Right lobe of liver (tissue), 6 donors: ENCODE data around the gene TNFRSF4. TPM values are rescaled to one million over a fixed set of nuclear protein-coding genes. Genes with fewer than 3 reads are reported as not detected.

Experiments used
- ATAC-seq, 4 donors: fragments of 200-7000 bp; cut with Tn5 transposase; one replicate each; pipeline ENCODE4 v1.9.1; 2020; ENCODE audit warnings: mild to moderate bottlenecking in 4 of 4, moderate library complexity in 4 of 4
- DNase-seq, 3 donors: peaks; one replicate each; pipeline ENCODE4 v3.0.0-alpha.2; 2020
- H3K27ac ChIP-seq, 3 donors: fragments of 200-600 bp; one replicate each; pipeline ENCODE4 v1.8.0; 2022
- H3K27me3 ChIP-seq, 2 donors: fragments of 200-600 bp; one replicate each; pipeline ENCODE4 v1.8.0; 2022
- H3K36me3 ChIP-seq, 4 donors: fragments of 200-600 bp; sonication (generic) in 1 of 4; one replicate each; pipeline versions ENCODE4 v1.5.1 to v1.8.0; 2017 to 2022; ENCODE audit warnings: control low read depth in 1 of 4
- H3K4me1 ChIP-seq, 4 donors: fragments of 200-600 bp; sonication (generic) in 1 of 4; one replicate each; pipeline versions ENCODE4 v1.5.1 to v1.8.0; 2017 to 2022; ENCODE audit warnings: control low read depth in 1 of 4
- H3K4me3 ChIP-seq, 3 donors: fragments of 200-600 bp; one replicate each; pipeline ENCODE4 v1.8.0; 2022
- H3K9me3 ChIP-seq, 4 donors: fragments of 200-600 bp; sonication (generic) in 1 of 4; one replicate each; pipeline versions ENCODE4 v1.5.1 to v1.8.0; 2017 to 2022; ENCODE audit warnings: control low read depth in 1 of 4
- POLR2A ChIP-seq: fragments of 450-650 bp; IDR thresholded peaks from one replicate; pipeline ENCODE4 v1.6.1; 2017; ENCODE audit warnings: antibody characterized with exemption, mild to moderate bottlenecking
- WGBS: methylation state at CpG from one replicate; pipeline ENCODE4 v1.1.6; 2018; ENCODE audit warnings: low coverage, low lambda C conversion rate; ENCODE audit not compliant: insufficient coverage; ENCODE audit errors: missing lambda C conversion rate; 5-methylcytosine and 5-hydroxymethylcytosine counted together
- intact Hi-C, 2 donors: fragments of 100-400 bp; cut with DNase I; formaldehyde crosslinking; loops; one replicate each; pipeline versions ENCODE4 v1.11.2 to v1.14.1; 2022
- microRNA counts: library from miRNA; unstranded; fragments of <30 nt; microRNA quantifications from one replicate; lab custom pipeline; 2016
- microRNA-seq, 2 donors: library from miRNA; unstranded; fragments of <30 nt; microRNA quantifications; one replicate each; pipeline ENCODE4, GENCODE V29; 2019 to 2020
- small RNA-seq, 2 experiments: library from RNA; depleted of rRNA; stranded (forward); fragments of <200 nt; gene quantifications; one replicate each; pipeline ENCODE3, GENCODE V24; 2016
- total RNA-seq, 6 experiments: library from RNA; depleted of rRNA in 2 of 6; stranded (reverse); fragments of >200 nt in 2 of 6; fragmentation: NEBNext Ultra II Directional in 3 of 6; extraction: Animal tissue kit (Norgen Biotek cat#: 25700) in 3 of 6; gene quantifications; one replicate each; pipeline versions ENCODE4 v1.1.0 to v1.2.4, GENCODE V29; 2016 to 2023
- TF ChIP-seq, protein P1 (sequence below), 4 donors: fragments of 200-600 bp in 3 of 4; fragments of 450-650 bp in 1 of 4; IDR thresholded peaks; one replicate each; pipeline versions ENCODE4 v1.5.1 to v1.8.0; 2016 to 2022; ENCODE audit warnings: antibody characterized with exemption in 4 of 4, mild to moderate bottlenecking in 2 of 4
- donor health status: DM: no; HTN: yes; CAD: no.
- donor health status: DM: no; HTN: no; CAD: no.
- donor health status: DM: no; HTN: no; CAD: no.
- donor health status: DM: no; HTN: yes; CAD: no.
- donor health status: DM: no; HTN: yes; CAD: no.

TNFRSF4 gene
- total RNA-seq, 6 experiments from 2014 or later = 0.20 to 0.99 (median 0.28) TPM; not detected in 2

DNA sequence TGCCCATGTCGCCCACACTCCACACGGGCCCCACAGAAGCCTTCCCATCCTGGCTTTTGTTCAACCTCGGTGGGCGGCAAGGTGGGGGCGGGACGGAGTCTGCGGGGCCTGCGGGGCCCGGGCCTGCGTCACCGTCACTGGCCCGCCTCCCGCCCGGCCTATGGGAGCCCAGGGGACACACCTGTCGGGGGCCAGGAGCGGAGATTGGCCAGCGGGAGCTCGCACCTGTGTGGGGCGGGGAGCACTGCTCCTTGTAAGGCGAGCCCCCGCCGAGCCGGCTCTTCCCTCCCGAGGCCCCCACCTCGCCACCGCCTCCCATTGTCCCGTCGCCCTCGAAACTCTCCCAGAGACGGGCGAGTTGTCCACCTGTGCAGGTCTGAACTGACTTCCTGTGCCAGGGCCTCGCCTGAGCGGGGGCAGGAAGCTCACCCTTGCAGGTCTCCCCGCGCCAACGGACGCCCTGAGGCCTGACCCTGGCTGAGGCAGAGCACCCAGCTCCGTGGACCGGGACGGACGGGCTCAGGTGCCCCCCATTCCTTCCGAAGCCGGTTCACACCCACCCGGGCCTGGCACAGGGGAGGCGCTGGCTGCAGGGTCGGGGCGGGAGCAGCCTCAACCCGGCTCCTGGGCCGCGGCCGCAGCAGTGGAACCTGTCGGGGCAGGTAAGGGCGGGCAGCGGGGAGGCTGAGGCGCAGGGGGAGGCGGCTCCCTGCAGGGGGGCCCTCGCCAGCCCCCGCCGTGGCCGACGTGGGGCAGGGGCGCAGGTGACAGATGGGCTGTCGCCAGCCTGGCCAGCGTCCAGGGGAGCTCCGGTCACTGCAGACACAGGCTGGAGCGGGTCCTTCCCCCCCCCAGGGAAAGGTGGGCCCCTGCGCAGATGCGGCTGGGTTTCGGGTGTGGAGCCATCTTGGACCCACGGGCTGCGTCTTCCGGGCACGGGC lies 51.1 kb downstream of the TNFRSF4 start:
- no peak for DNase-seq
- Histone ChIP-seq H3K9me3 (no peaks in the 10 kb centered on the region), H3K4me1 (no peaks in the 10 kb centered on the region), H3K4me3 (no peak overlapping the region), H3K27me3 (no peaks in the 10 kb centered on the region), H3K27ac (no peak overlapping the region), H3K36me3 (no peaks in the 10 kb centered on the region)
- peak in 2 of 4 donors; percentile 10 to 12 for ATAC-seq
- intact Hi-C loops = no loop called here
- TF ChIP-seq POLR2A = no peak
- TF ChIP-seq, protein P1, sequence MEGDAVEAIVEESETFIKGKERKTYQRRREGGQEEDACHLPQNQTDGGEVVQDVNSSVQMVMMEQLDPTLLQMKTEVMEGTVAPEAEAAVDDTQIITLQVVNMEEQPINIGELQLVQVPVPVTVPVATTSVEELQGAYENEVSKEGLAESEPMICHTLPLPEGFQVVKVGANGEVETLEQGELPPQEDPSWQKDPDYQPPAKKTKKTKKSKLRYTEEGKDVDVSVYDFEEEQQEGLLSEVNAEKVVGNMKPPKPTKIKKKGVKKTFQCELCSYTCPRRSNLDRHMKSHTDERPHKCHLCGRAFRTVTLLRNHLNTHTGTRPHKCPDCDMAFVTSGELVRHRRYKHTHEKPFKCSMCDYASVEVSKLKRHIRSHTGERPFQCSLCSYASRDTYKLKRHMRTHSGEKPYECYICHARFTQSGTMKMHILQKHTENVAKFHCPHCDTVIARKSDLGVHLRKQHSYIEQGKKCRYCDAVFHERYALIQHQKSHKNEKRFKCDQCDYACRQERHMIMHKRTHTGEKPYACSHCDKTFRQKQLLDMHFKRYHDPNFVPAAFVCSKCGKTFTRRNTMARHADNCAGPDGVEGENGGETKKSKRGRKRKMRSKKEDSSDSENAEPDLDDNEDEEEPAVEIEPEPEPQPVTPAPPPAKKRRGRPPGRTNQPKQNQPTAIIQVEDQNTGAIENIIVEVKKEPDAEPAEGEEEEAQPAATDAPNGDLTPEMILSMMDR (IDR thresholded peaks at IDR 0.05) = no peak
- WGBS = 42% methylated on average over 14 of the region's 73 CpGs

DNA sequence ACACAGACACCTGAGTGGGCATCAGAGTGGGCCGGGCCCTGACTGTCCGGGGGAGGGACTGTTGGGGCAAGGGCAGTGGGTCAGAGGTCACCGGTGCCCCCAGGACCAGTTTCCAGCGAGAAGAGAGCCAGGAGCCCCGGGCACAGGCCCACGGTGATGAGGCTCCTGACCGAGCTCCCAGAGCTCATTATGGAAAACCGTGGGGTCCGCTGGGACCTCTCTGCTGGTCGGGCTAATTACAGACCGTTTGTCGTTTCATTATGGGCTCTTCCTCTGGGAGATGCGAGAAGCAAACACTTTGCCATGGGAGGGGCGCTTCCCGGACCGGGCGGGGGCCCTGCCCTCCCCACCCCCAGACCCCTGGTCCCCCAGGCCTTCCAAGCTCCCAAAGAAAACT lies 52.3 kb downstream of the TNFRSF4 start:
- H3K4me3 ChIP-seq = no peak overlapping the region
- H3K27me3 ChIP-seq = no peaks in the 10 kb centered on the region
- intact Hi-C loops = no loop called here
- DNase-seq = no peak
- WGBS = 83% methylated on average over 5 of the region's 17 CpGs
- no peak overlapping the region for H3K27ac ChIP-seq
- no peak for TF ChIP-seq POLR2A
- TF ChIP-seq, protein P1 (IDR thresholded peaks at IDR 0.05) = no peak
- no peaks in the 10 kb centered on the region for H3K9me3 ChIP-seq
- H3K4me1 ChIP-seq = peaks cover 0 to 3% (median 0%) of the 10 kb centered on the region in 4 donors
- no peak for ATAC-seq
- no peaks in the 10 kb centered on the region for H3K36me3 ChIP-seq

MicroRNA genes within 50 kb of the gene (microRNA counts, 767-probe panel; counts per million panel counts)
- 237 counts per million for microRNA hsa-miR-200a-3p (lab: Ali Mortazavi, UCI)
- 5,401 counts per million, percentile 12 among the panel's probes with 10 or more counts for microRNA hsa-miR-200b-3p (lab: Ali Mortazavi, UCI)
- microRNA hsa-miR-429 (lab: Ali Mortazavi, UCI) = 237 counts per million

Small RNA genes lying within 50 kb of the gene (microRNA-seq; reads per million reads assigned to microRNA genes)
- gene MIR200A = 90.8 to 142 reads per million in 2 donors
- 321 to 563 reads per million in 2 donors for gene MIR200B
- gene MIR429 = 65.7 to 114 reads per million in 2 donors

Small RNA genes lying within 50 kb of the gene (small RNA-seq; reads per million reads assigned to genes)
- 3.0 to 4.1 reads per million in 2 experiments for gene MIR200A
- gene MIR200B = 16.7 to 36.2 reads per million in 2 experiments
- 2.6 to 4.2 reads per million in 2 experiments for gene MIR429

Other genes starting within 250 kb of the TNFRSF4 start
- gene PLEKHN1, start 247.7 kb downstream of the TNFRSF4 start, total RNA-seq = 1 to 10 TPM in 1 of 6 experiments, under 1 TPM in 4, not detected in 1; 0.11 to 2.4 (median 0.26) TPM
- under 1 TPM in 4 of 6 experiments, not detected in 2; 0.18 to 0.46 (median 0.28) TPM for gene PERM1, start 232.1 kb downstream of the TNFRSF4 start, total RNA-seq
- 10 to 100 TPM in 2 of 6 experiments, 1 to 10 TPM in 4; 1.6 to 21.5 (median 5.2) TPM for gene HES4, start 214.1 kb downstream of the TNFRSF4 start, total RNA-seq
- gene ISG15, start 200.7 kb downstream of the TNFRSF4 start, total RNA-seq = 10 to 100 TPM; 16.3 to 98.7 (median 26.4) TPM
- gene AGRN, start 194.0 kb downstream of the TNFRSF4 start, total RNA-seq = 10 to 100 TPM; 14.2 to 44.5 (median 35.2) TPM
- not detected for gene RNF223, start 139.8 kb downstream of the TNFRSF4 start, total RNA-seq
- 1 to 10 TPM; 4.0 to 7.7 (median 6.4) TPM for gene C1orf159, start 98.1 kb downstream of the TNFRSF4 start, total RNA-seq
- gene TTLL10, start 40.3 kb downstream of the TNFRSF4 start, total RNA-seq = not detected
- gene TNFRSF18, start 7.6 kb downstream of the TNFRSF4 start, total RNA-seq = under 1 TPM in 2 of 6 experiments, not detected in 4; 0.24 to 0.27 TPM
- gene SDF4, start 17.8 kb upstream of the TNFRSF4 start, total RNA-seq = 100 to 1,000 TPM; 112 to 148 (median 142) TPM
- gene B3GALT6, start 18.1 kb upstream of the TNFRSF4 start, total RNA-seq = 10 to 100 TPM in 2 of 6 experiments, 1 to 10 TPM in 4; 6.3 to 14.3 (median 7.8) TPM
- 1 to 10 TPM in 4 of 6 experiments, under 1 TPM in 1, not detected in 1; 0.40 to 4.0 (median 1.1) TPM for gene C1QTNF12, start 32.6 kb upstream of the TNFRSF4 start, total RNA-seq
- gene UBE2J2, start 59.7 kb upstream of the TNFRSF4 start, total RNA-seq = 10 to 100 TPM; 25.5 to 30.6 (median 26.9) TPM
- gene SCNN1D, start 66.3 kb upstream of the TNFRSF4 start, total RNA-seq = 1 to 10 TPM; 1.7 to 6.2 (median 3.4) TPM
- gene ACAP3, start 93.8 kb upstream of the TNFRSF4 start, total RNA-seq = 10 to 100 TPM; 20.1 to 28.0 (median 22.0) TPM
- 10 to 100 TPM in 2 of 6 experiments, 1 to 10 TPM in 4; 5.6 to 21.6 (median 8.4) TPM for gene PUSL1, start 94.4 kb upstream of the TNFRSF4 start, total RNA-seq
- gene INTS11, start 110.5 kb upstream of the TNFRSF4 start, total RNA-seq = 10 to 100 TPM; 35.1 to 52.4 (median 43.5) TPM
- gene CPTP, start 110.6 kb upstream of the TNFRSF4 start, total RNA-seq = 10 to 100 TPM; 26.9 to 57.7 (median 33.1) TPM
- 1 to 10 TPM in 2 of 6 experiments, under 1 TPM in 4; 0.10 to 2.7 (median 0.33) TPM for gene TAS1R3, start 117.1 kb upstream of the TNFRSF4 start, total RNA-seq
- 10 to 100 TPM; 32.7 to 54.6 (median 41.2) TPM for gene DVL1, start 135.3 kb upstream of the TNFRSF4 start, total RNA-seq
- 10 to 100 TPM in 2 of 6 experiments, 1 to 10 TPM in 4; 2.2 to 11.9 (median 3.3) TPM for gene MXRA8, start 144.4 kb upstream of the TNFRSF4 start, total RNA-seq
- 100 to 1,000 TPM in 3 of 6 experiments, 10 to 100 TPM in 3; 70.0 to 140 (median 104) TPM for gene AURKAIP1, start 161.1 kb upstream of the TNFRSF4 start, total RNA-seq
- 100 to 1,000 TPM in 4 of 6 experiments, 10 to 100 TPM in 2; 80.8 to 127 (median 101) TPM for gene CCNL2, start 185.2 kb upstream of the TNFRSF4 start, total RNA-seq
- gene MRPL20, start 193.1 kb upstream of the TNFRSF4 start, total RNA-seq = 10 to 100 TPM; 44.1 to 91.2 (median 56.5) TPM
- under 1 TPM; 0.19 to 0.89 (median 0.35) TPM for gene ANKRD65, start 207.1 kb upstream of the TNFRSF4 start, total RNA-seq
- 100 to 1,000 TPM in 1 of 6 experiments, 10 to 100 TPM in 5; 39.5 to 195 (median 78.7) TPM for gene VWA1, start 221.5 kb upstream of the TNFRSF4 start, total RNA-seq
- gene ATAD3C, start 235.5 kb upstream of the TNFRSF4 start, total RNA-seq = 1 to 10 TPM in 4 of 6 experiments, under 1 TPM in 2; 0.74 to 3.1 (median 1.9) TPM